Activated CD4-positive, alpha-beta T cell treated with anti-CD3 and anti-CD28 coated beads, Interleukin-10, Interleukin-2, amounts not matched to agents 100 ng/mL and 50 ng/mL, durations not matched to agents 16 hours and 8 hours (primary cell): ENCODE measurements around the gene WDR1.

Experiments
- DNase-seq: peaks from one replicate; pipeline ENCODE4 v3.0.0-alpha.2; 2020

Gene WDR1

GRCh38 chr4:10034612-10035104, 81.9 kb downstream of the WDR1 start:
- DNase-seq: no peak

DNA sequence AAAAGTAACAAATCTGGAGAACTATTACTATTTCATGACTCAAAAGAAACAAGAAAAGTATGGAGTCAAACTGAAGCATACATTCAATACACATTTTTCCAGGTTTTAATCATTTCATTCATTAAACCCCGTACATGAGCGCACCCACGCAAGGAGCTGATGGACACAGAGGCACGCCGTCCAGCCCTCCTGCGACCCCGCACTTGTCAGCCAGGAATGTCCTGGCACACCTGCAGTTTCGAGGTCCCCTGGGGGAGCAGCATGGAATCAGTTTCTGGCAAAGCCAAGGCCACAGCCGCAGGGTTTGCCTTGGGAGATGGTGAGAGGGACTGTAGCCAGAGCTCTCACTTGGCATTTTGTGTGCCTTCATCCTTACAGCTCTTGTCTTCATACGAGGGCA, 82.5 kb downstream of the WDR1 start:
- no peak for DNase-seq

- DNase-seq: peak; percentile 10
These were observed 83.3 kb downstream of the WDR1 start for GRCh38 chr4:10033191-10033881.

DNA sequence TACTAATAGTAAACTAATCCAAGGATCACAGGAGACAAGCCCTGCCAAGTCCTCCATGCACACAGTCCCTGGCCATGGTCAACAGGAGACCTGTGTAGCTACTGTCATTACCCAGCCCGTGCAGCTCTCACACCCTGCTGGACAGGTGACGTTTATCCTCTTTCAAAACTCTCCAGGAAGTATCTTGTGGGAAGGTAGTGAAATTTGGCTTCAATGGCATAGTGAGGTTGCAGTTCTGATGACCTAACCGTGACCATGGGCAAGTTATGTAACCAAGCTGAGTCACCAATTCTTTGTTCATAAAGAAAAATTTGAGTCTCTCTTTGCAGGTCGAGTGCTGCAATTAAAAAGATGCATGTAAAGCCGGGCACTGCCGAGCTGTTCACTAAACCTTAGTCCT, 84.0 kb downstream of the WDR1 start:
- DNase-seq: peak; percentile 10

DNA sequence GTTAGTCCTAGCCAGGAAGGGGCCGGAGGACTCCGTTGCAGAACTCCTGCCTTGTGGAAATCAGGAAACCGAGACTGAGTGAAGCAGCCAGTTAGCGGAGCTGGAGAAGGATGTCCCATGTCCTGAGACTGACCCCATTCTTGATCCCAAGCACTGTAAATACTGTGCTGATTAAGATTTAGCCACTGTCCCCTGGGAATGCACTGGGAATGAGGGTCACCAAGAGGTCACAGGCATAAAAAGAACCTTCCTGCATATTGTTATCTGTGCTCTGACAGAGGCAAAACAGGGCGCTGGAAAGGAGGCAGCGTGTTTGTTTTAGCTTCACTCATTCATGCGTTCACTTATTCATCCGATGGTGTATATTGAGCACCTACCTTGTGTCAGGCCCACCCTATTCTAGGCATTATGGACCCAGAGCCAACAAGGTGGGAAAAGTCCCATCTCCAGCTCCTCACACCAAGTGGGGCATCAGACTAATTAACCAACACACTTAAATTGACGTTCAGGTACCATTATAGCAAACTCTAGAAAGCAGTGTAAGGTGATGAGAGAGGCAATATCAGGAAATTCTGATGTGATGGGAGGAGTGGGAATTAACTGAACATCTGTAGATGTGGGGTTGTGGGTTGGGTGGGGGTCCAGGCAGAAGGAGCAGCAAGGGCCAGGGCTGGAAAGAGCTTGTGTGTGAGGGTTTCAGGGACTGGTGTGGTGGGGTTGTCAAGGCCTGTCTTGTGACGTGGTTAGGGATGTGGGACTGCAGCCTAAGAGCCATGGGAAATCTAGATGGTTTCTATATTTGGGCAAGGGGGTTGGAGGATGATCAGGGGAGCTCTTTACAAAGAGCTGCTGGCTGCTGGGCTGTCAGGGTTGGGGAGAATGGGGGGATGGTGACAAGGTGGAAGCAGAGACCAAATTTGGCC, 84.7 kb downstream of the WDR1 start:
- no peak for DNase-seq

- no peak for DNase-seq
These were observed 85.5 kb downstream of the WDR1 start for GRCh38 chr4:10030972-10031667.

DNA sequence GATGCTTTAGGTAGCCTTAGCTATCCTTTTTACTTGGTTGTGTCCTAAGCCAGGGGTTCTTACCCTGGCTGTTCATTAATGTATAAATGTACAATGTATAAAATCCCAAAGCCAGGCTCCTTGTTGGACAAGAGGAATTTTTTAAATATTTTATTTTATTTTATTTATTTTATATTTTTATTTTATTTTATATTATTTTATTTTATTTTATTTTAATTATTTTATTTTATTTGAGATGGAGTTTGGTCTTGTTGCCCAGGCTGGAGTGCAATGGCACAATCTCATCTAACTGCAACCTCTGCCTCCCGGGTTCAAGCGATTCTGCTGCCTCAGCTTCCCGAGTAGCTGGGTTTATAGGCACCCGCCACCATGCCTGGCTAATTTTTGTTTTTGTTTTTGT, 87.2 kb downstream of the WDR1 start:
- no peak for DNase-seq

GRCh38 chr4:10028910-10029309, 87.7 kb downstream of the WDR1 start:
- no peak for DNase-seq

DNA sequence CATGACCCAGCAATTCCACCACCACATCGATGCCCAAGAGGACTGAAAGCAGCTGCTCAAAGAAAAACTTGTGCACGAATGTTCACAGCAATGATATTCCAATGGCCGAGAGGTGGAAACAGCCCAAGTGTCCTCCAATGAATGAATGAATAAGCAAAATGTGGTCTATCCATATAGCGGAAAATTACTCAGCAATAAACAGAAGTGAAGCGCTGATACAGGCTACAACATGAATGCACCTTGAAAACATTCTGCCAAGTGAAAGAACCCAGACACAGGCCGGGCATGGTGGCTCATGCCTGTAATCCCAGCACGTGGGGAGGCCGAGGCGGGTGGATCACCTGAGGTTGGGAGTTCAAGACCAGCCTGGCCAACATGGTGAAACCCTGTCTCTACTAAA, 90.1 kb downstream of the WDR1 start:
- DNase-seq: no peak

GRCh38 chr4:10025230-10025806, 91.3 kb downstream of the WDR1 start:
- DNase-seq: no peak
